GM19455 (cell line): ENCODE results near the gene CDC42BPB.

ENCODE experiments used
- ATAC-seq: cut with Tn5 transposase; IDR thresholded peaks from one replicate; pipeline ENCODE4 v1.9.1; 2021; ENCODE audit not compliant: unreplicated experiment

CDC42BPB gene

DNA sequence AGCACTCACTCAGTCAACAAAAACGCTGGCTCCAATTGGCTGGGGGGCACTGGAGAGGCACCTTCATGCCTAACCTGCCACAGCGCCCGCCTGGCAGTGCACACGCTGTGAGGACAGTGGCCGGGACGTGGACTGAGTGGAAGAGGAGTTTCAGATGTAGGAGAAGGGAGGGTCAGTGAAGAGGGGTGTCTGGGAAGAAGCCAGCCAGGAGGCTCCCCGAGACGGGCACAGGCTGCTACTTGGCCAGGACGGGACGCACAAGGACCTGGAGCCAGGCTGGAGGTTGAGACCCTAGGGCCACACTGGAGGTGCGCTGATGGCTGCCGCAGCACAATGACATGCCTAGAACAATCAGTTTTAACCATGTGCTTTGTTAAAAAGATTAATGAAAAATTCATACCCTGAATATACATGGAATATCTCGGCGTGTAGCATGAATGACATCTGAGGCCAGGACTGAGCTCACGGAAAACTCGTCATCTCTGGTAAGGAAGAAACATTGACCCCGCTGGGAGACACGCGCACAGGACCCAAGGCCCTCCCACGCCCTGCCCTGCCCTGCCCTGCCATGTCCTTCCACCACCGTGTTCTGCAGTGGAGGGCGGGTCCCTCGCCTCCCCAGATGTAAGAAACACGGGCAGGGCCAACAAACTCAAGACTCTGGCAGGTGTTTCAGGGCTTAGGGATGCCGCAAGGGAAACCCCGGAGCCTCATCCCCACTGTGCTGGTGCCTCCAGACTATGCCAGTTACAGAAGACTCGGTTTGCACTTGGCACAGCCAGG, 109.8 kb downstream of the CDC42BPB start:
- ATAC-seq: no peak

DNA sequence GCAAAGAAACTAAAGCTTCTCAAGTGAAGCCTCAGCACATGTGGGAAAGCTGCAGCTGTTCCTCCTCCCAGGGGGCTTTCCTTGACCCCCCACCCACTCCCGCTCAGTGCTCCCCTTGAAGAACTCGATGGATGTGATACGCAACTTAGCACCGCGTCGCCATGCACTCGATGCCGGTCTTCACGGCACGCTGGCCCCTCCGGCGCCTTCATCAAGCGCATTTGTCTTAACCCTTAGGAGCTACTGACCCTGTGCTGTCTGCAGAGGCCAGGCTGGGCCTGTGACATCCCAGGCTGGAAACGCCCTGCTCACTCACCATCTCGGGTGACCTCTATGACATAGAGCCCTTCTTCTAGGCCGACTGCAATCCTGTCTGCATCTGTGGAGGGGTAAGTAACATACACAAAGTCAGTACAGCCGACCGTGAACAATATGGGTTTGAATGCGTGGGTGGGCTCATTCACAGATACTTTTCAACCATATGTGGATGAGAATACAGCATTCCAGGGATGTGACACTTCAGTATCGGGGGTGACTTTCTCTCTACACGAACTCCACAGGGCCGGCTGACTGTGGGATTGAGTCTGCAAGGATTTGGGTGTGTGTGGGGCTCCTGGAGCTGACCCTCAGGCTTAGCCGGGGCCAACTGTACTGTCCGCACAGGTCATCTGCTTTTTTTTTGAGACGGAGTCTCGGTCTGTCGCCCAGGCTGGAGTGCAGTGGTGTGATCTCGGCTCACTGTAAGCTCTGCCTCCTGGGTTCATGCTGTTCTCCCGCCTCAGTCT, 111.8 kb downstream of the CDC42BPB start:
- ATAC-seq: no peak

DNA sequence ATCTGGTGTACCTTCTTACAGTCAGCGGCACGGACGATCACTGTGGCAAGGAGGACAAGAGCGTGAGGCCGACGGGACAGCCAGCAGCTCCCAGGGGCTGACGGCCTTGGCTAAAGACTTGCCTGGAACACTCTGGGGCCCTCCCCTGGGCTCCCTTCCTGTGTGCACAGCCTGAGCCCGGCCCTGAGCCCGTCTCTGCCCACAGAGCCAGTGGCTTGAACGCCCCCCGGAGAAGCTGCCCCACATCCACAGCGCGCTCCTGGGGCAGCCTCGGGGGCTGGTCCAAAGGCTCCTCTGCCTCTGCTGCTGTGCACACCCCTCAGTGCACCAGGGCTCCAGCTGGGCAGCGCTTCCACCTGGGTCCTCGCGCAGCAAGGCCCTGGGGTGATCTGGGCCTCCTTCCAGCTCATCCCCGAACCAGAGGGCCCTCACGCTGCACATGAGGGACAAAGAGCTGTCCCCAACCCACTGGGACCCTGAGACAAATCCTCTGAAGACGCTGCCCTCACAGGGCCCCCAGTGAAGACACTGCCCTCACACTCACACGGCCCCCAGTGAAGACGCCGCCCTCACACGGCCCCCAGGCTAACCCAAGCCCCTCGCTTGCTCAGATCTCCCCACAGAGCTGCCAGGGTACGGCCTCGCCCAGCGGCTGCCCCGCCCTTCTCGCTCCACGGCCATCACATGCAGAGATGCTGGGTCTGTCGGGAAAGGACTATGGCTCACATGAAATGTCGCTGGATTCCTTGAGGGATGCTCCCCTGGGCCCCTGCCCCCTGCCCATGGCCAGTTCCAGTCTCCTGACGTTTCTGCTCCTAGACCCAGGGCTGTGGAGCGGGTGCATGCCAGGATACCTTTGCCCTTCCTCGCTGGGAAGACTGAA, 112.7 kb downstream of the CDC42BPB start:
- ATAC-seq: no peak

DNA sequence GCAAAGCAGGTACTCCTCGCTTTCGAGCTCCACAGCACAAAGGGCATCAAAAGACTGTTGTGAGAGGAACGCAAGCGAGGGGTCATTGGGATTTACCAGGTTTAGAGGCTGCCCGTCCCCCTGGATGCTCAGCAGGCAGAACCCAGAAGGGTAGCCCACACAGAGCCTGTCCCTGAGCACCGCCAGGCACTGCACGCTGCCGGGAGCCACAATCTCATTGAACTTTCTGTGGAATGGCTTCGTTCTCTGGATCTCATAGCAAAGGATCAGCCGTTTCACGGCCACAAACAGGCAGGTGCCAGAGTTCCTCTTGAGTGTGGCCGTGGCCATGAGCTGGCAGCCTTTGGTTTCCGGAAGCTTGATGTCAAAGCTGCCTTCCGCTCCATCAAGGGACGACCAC, 113.4 kb downstream of the CDC42BPB start:
- ATAC-seq: no peak

DNA sequence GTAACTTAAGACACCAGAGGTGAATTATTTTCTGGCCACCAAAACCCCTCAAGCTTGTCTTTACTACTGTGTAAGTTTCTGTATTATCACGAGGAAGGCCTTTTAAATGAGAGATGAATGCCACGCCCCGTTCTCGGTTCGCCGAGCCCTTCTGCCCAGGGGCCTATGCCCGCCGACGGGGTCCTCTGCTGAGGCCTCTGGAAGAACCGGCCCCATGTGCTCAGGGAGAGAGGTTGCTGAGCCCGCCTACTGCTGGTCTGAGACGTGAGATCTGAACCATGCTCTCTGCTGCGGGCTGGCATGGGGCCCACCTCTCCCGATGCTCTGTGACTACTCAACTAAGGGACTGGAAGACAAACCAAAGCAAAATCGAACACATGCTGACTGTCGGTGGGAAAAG, 113.9 kb downstream of the CDC42BPB start:
- no peak for ATAC-seq

DNA sequence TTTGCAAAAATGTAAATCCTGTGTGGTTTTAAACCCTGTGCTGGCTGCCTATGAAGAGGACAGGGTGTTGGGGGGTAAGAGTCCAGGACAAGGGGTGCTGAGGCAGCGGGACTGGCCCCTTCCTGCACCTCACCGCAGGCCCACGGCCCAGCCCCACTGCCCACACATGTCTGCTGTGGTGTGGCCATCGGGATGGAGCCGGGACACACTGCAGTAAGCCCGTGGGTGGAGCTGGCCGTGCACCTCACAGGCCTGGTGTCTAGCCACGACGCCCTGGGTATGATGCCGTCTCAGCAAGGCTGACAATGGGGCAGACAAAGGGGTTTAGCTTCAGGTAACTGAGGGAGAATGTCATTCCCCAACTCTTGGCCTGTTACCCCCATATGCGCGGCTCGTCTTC, 115.3 kb downstream of the CDC42BPB start:
- no peak for ATAC-seq

DNA sequence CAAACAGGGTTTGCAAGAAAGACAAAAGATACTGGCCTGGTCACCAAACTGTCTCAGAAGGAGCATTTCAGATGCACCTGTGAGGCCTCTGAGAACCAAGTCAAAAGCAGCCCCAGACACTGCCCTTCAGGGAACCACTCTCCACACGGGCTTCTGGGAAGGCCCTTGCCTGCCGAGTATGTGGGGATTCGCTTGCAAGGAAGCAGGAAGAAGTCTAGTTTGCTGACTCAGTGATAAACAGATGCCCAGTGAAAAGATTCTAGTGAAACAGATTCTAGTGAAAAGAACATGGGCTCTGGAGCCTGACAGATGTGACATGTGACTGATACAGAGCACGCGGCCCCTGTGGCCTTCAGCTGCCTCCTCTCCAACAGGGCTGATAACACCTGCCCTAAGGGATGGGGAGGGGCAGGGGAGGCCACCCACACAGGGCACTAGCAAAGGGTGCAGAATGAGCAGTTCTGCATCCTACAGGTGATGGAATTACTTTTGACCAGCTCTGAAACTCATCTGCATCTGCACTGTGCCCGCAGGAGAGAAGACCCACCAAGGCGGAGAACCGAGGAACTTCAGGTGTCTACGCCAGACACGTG, 115.8 kb downstream of the CDC42BPB start:
- ATAC-seq: no peak

DNA sequence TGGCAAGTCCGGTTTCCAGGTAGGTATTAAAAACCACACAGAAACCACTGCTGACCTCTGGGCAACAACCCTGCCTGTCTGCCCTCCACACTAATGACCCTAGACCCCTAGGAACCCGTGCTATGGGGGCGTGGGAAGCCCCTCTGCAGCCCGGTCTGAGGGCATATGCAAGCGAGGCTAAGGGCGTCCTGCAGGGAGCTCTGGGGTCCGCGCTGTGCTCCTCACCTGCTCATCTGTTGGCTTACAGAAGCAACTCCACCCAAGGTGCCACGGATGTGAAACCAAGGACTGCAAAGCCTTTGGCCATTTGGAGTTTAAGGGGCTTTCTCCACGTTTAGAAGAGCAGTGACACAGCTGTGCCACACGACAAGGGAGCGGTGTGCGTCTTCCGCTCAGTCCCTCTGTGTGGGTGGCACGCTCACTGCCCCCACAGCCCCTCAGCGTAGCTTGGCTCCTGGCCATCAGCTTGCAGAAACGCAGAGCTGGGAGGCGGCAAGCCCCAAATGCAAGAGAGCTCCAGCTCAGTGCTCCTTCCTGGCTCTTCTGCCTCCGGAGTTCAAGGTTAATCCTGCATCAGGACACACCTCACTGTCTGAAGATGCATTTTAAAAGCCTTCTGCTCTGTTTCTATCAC, 116.5 kb downstream of the CDC42BPB start:
- no peak for ATAC-seq

DNA sequence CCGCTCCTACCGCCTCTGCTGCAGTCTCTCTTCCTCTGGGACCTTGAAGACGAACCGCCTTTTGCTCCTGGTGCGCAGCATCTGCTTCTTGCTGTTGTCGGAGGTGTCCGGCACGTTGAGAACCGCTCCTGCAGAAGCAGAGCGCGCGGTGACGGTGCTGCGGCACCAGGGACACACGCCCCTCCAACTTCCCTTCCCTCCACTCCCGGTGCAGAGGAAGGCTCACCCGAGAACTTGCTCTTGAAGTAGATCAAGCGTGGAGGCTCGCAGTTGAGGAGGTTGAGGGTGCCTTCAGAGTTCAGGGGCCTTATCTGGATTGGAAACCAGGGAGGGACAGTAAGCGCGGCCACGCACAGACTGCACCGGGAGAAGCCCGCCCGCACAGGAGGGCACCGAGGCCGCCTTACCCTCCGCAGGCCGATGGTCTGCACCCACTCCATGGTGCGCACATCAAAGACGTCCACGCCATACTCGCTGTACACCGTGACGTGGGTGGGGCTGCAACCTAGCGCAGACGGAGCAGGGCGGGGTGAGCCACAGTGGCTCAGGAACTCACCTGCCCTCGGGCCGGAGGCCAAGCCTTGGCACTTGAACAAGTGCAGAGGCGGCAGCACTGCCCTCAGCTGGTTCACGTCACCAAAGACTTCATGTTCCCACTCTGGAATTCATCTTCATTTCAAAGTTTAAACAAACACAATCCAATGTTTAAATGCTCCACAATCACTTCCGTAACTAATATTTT, 117.4 kb downstream of the CDC42BPB start:
- no peak for ATAC-seq

DNA sequence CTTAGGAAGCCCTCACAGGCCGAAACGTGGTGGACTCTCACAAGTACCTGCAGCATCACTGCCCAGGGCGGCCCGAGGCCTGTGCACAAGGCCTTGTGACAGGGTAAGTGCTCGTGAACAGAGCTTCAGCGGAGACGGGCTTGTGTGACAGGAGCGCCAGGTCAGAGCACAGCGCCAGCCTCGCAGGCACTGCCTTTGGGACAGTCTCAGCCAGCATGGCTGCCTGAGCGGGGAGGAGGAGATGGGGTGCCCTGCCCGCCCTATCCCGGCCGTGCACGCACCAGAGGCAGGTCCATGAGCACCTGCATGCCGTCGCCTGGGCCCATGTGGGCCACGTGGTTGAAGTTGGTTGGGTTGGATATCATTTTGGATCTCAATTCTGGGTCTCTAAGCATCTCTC, 118.0 kb downstream of the CDC42BPB start:
- ATAC-seq: no peak

DNA sequence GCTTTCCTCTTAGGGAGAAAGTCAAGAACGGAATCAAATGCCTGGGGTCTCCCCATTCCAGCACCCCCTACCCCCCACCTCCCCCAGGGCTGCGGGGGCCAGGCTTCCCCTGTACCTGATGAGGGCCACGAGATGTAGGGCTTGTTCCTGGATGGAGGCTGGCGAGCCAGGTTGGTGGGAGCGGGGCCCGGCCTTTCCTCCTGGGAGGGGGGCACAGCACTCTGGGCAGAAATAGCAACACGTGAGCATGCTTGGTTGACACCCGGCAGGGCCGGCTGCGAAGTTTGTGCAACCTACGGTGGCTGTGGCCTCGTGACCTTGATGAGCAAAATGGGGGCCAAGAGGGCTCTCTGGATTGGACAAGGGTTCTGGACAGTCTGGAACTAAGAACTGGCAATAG, 119.2 kb downstream of the CDC42BPB start:
- no peak for ATAC-seq

DNA sequence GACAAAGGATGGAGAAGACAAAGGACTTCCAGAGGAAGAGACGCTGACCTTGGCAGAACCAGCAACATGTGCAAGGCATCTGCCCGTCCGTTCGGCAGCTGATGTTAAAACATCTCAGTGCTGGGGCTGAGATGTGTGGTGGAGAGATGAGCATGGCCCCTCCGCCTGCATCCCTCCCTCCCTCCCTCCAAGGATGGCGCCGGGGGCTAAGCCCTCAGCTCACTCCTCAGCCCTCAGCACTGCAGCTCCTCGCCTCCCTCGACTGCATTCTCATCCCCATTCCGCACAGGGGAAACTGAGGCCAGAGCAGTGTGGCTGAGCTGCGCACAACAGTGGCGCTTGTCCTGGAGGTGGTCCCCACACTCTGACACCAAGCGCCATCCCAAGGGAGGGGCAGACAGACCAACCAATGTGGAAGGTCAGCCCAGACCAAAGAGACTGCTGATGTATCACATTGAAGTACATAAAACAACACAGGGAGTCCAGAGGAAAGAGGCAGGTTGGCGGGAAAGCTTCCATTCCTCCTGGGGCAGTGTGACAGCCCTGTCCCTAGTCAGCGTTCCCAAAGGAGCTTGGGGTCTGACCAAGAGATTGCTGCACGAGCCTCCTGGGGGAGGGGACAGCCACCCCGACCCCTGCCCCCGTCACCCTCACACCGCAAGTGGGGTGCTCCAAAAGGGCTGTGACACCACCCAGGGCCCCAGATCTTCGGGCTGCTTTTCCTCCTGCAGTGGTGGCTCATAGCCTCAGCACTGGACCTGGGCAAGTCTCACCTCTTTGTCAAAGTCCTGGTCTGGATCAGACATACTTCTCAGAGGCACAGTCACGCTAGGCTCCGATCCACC, 119.8 kb downstream of the CDC42BPB start:
- no peak for ATAC-seq

DNA sequence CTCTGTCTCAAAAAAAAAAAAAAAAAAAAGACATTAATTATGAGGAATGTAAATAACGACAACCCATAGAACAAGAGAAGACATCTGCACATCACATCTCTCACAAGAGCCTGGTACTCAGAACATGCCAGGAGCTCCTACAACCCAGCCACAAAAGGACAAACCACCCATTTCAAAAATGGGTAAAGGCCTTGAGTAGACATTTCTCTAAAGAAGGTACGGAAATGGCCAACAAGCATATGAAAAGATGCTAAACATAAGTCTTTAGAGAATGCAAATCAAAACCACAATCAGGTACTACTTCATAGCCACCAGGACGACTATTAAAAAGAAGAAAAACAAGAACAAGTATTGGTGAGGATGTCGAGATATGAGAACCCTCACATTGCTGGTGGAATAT, 121.6 kb downstream of the CDC42BPB start:
- ATAC-seq: no peak

DNA sequence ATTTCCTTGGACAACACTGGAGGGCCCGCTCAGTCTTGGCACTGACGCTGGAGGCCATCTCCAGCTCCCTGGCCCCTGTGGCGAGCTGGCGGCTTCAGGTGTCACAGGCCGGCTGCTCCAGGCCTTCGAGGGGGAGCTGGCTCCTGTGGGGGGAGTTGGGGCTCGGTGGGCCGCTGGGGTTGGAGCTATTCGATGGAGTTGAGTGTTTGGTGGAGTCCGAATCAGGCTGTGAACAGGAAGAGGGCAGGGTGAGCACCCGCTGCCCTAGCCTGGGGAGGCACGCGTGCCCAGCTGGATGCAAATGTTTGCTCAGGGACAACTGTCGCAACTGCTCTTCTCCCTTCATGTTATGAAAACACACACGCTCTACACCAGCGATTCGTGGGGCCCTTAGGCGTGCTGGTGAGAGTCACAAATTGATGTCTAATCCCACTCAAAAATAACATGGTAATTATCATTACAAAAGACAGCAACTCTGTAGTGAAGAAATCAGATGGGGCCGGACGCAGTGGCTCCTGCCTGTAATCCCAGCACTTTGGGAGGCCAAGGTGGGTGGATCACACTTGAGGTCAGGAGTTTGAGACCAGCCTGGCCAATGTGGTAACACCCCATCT, 123.6 kb downstream of the CDC42BPB start:
- ATAC-seq: no peak

DNA sequence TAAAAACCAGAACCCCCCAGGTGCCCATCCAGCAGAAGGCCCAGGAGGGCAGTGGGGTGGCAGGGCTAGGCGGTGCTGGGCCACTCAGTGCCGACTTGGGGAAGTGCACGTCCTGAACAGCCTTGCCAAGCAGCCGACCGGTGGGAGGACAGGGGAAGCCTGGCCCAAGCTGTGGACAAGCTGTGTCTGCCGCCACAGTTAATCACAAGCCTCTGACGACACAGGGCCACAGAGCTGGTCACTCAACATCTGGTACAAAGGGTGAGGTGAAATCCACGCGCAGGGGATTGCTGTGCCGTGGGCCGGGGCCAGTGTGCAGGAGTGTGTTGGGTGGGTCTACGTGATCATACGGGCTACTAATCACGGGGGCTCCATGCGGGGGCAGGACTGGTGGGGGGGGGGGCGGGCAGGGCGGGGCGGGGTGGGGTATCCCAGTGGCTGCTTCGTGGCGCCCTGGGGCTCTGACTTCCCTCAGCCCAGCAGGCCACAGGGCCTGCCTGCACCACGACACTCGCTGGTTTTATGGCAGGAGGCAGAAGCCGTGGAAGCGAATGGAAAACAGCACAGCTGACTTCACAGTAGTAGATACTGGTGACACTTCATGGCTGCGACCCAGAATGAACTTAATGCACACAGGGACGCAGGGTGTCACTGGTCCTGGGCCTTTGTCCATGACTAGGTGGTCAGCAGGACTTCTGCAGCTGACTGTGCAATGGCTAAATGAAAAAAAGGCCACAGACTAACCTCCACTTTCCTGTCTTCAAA, 124.7 kb downstream of the CDC42BPB start:
- ATAC-seq: no peak

DNA sequence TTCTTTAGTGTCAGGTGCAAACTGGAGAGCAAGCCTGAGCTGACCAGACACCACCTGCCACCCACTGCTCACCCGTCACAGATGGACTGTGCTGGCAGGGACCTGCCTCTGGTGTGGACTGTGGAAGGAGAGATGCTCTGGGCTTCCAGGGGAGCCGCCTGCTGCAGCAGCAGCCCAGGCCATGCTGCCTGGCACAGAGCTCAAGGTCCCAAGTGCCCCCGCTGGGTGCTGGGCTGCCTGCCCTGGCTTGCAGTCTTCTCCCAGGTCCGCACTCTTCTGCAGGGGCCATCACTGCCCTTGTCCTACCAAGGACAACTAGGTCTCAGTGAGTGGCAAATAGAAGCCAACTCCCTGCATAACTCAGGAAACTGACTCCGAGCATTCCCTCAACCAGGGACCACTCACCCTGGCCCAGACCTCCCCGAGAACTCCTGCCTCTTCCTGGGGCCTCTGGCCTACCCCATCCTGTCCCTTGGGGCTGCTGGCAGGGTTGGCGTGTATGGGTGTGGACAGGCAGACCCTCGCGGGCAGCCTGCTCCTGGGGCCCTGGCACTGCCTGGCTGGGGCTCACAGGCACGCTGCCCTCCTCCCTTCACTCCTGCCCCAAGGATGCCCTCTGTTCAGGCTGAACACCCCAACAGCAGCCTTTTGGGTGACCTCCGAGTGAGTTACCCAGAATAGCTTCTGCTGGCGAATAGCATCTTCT, 125.6 kb downstream of the CDC42BPB start:
- ATAC-seq: no peak
